Measurements from ENCODE around the gene TAAR9. TPM values are rescaled to one million over a fixed set of nuclear protein-coding genes. Genes with fewer than 3 reads are reported as not detected.

Gene TAAR9
- total and polyA plus RNA-seq, 2 experiments from 2014 or later, result not detected

GRCh38 chr6:132569170-132569569 is 31.1 kb downstream of the TAAR9 start:
- Histone ChIP-seq H3K79me2 (ENCODE audit: insufficient read depth) (no peaks in the 10 kb centered on the region), H3K27ac (no peak overlapping the region), H3F3A (ENCODE audit: insufficient read depth) (no peaks in the 10 kb centered on the region), H3K9ac (no peak overlapping the region), H4K20me1 (ENCODE audit: insufficient read depth) (no peaks in the 10 kb centered on the region), H2AFZ (no peak overlapping the region), H3K4me2 (ENCODE audit: unreplicated experiment) (no peak overlapping the region), H3K4me1 (ENCODE audit: insufficient read depth) (no peaks in the 10 kb centered on the region), H3K9me2 (ENCODE audit: insufficient read depth) (no peaks in the 10 kb centered on the region), H3K4me3 (no peak overlapping the region), H3K36me3 (ENCODE audit: low read depth) (no peaks in the 10 kb centered on the region), H3K9me3 (ENCODE audit: low read depth) (no peaks in the 10 kb centered on the region), H3K27me3 (replicated peaks; ENCODE audit: insufficient read depth) (peaks cover 64% of the 10 kb centered on the region)
- in situ Hi-C loops (cut with MboI), result no loop called here
- DNase-seq, result no peak
- TF ChIP-seq EZH2 (IDR thresholded peaks at IDR 0.05; ENCODE audit: insufficient read depth, poor library complexity, severe bottlenecking) (no peak), EZH2phosphoT487 (IDR thresholded peaks at IDR 0.05; ENCODE audit: insufficient read depth, low read depth) (no peak)
- WGBS, 2 experiments (ENCODE audit: low coverage in 1 of 2, low lambda C conversion rate in 2 of 2, missing lambda C conversion rate in 2 of 2), result 43% methylated on average over 4 of the region's 4 CpGs

GRCh38 chr6:132570221-132570777 is 32.2 kb downstream of the TAAR9 start, which contains the start of gene TAAR6:
TSS of gene TAAR6 (plus strand) at chr6:132570322. CDS start at chr6:132570322, 0 bp downstream.
- Histone ChIP-seq H3K9me2 (ENCODE audit: insufficient read depth) (no peaks in the 10 kb centered on the region), H3K4me1 (ENCODE audit: insufficient read depth) (no peaks in the 10 kb centered on the region), H2AFZ (no peak within 1 kb of the TSS), H3K4me2 (ENCODE audit: unreplicated experiment) (no peak within 1 kb of the TSS), H3F3A (ENCODE audit: insufficient read depth) (no peaks in the 10 kb centered on the region), H3K9me3 (ENCODE audit: low read depth) (no peaks in the 10 kb centered on the region), H4K20me1 (ENCODE audit: insufficient read depth) (no peaks in the 10 kb centered on the region), H3K27ac (no peak within 1 kb of the TSS), H3K4me3 (no peak within 1 kb of the TSS), H3K27me3 (replicated peaks; ENCODE audit: insufficient read depth) (peaks cover 63% of the 10 kb centered on the region), H3K36me3 (ENCODE audit: low read depth) (no peaks in the 10 kb centered on the region), H3K79me2 (ENCODE audit: insufficient read depth) (no peaks in the 10 kb centered on the region), H3K9ac (no peak within 1 kb of the TSS)
- no peak for TF ChIP-seq EZH2phosphoT487 (IDR thresholded peaks at IDR 0.05; ENCODE audit: insufficient read depth, low read depth)
- TF ChIP-seq EZH2 (IDR thresholded peaks at IDR 0.05; ENCODE audit: insufficient read depth, poor library complexity, severe bottlenecking), result no peak
- 49 to 55% methylated on average over 15 of the region's 15 CpGs for WGBS, 2 experiments (ENCODE audit: low coverage in 1 of 2, low lambda C conversion rate in 2 of 2, missing lambda C conversion rate in 2 of 2)
- in situ Hi-C loops (cut with MboI), result no loop called here
- no peak for DNase-seq

GRCh38 chr6:132571774-132572173 is 33.7 kb downstream of the TAAR9 start:
- H3K4me3 ChIP-seq, result no peak overlapping the region
- no peak overlapping the region for H3K27ac ChIP-seq
- H2AFZ ChIP-seq, result no peak overlapping the region
- H3K79me2 ChIP-seq (ENCODE audit: insufficient read depth), result no peaks in the 10 kb centered on the region
- H4K20me1 ChIP-seq (ENCODE audit: insufficient read depth), result no peaks in the 10 kb centered on the region
- TF ChIP-seq EZH2 (IDR thresholded peaks at IDR 0.05; ENCODE audit: insufficient read depth, poor library complexity, severe bottlenecking) (no peak), EZH2phosphoT487 (IDR thresholded peaks at IDR 0.05; ENCODE audit: insufficient read depth, low read depth) (no peak)
- H3K9me2 ChIP-seq (ENCODE audit: insufficient read depth), result no peaks in the 10 kb centered on the region
- H3K4me1 ChIP-seq (ENCODE audit: insufficient read depth), result no peaks in the 10 kb centered on the region
- H3K27me3 ChIP-seq (replicated peaks; ENCODE audit: insufficient read depth), result peaks cover 61% of the 10 kb centered on the region
- in situ Hi-C loops (cut with MboI), result no loop called here
- no peaks in the 10 kb centered on the region for H3K9me3 ChIP-seq (ENCODE audit: low read depth)
- H3K4me2 ChIP-seq (ENCODE audit: unreplicated experiment), result no peak overlapping the region
- DNase-seq, result no peak
- H3F3A ChIP-seq (ENCODE audit: insufficient read depth), result no peaks in the 10 kb centered on the region
- no peak overlapping the region for H3K9ac ChIP-seq
- no peaks in the 10 kb centered on the region for H3K36me3 ChIP-seq (ENCODE audit: low read depth)

GRCh38 chr6:132584698-132585097 is 46.6 kb downstream of the TAAR9 start:
- Histone ChIP-seq H3K27ac (no peak overlapping the region), H3K9ac (no peak overlapping the region), H2AFZ (no peak overlapping the region), H3K27me3 (replicated peaks; ENCODE audit: insufficient read depth) (peaks cover 13% of the 10 kb centered on the region; the same call in 1 of the 2 replicates), H3K9me2 (ENCODE audit: insufficient read depth) (no peaks in the 10 kb centered on the region), H3K4me1 (ENCODE audit: insufficient read depth) (no peaks in the 10 kb centered on the region), H4K20me1 (ENCODE audit: insufficient read depth) (no peaks in the 10 kb centered on the region), H3F3A (ENCODE audit: insufficient read depth) (no peaks in the 10 kb centered on the region), H3K4me3 (no peak overlapping the region), H3K4me2 (ENCODE audit: unreplicated experiment) (no peak overlapping the region), H3K9me3 (ENCODE audit: low read depth) (no peaks in the 10 kb centered on the region), H3K36me3 (ENCODE audit: low read depth) (no peaks in the 10 kb centered on the region), H3K79me2 (ENCODE audit: insufficient read depth) (no peaks in the 10 kb centered on the region)
- in situ Hi-C loops (cut with MboI), result no loop called here
- TF ChIP-seq EZH2 (IDR thresholded peaks at IDR 0.05; ENCODE audit: insufficient read depth, poor library complexity, severe bottlenecking) (no peak), EZH2phosphoT487 (IDR thresholded peaks at IDR 0.05; ENCODE audit: insufficient read depth, low read depth) (no peak)
- no peak for DNase-seq
- WGBS, 2 experiments (ENCODE audit: low coverage in 1 of 2, low lambda C conversion rate in 2 of 2, missing lambda C conversion rate in 2 of 2), result 17 to 20% methylated on average over 1 of the region's 1 CpG

GRCh38 chr6:132587424-132587823 is 49.3 kb downstream of the TAAR9 start:
- WGBS, 2 experiments (ENCODE audit: low coverage in 1 of 2, low lambda C conversion rate in 2 of 2, missing lambda C conversion rate in 2 of 2), result 18 to 21% methylated on average over 2 of the region's 2 CpGs
- H3K9me2 ChIP-seq (ENCODE audit: insufficient read depth), result no peaks in the 10 kb centered on the region
- no peaks in the 10 kb centered on the region for H3K79me2 ChIP-seq (ENCODE audit: insufficient read depth)
- TF ChIP-seq EZH2 (IDR thresholded peaks at IDR 0.05; ENCODE audit: insufficient read depth, poor library complexity, severe bottlenecking) (no peak), EZH2phosphoT487 (IDR thresholded peaks at IDR 0.05; ENCODE audit: insufficient read depth, low read depth) (no peak)
- no peak overlapping the region for H2AFZ ChIP-seq
- no peaks in the 10 kb centered on the region for H3K4me1 ChIP-seq (ENCODE audit: insufficient read depth)
- no peak for DNase-seq
- H4K20me1 ChIP-seq (ENCODE audit: insufficient read depth), result no peaks in the 10 kb centered on the region
- no peaks in the 10 kb centered on the region for H3K36me3 ChIP-seq (ENCODE audit: low read depth)
- H3K9ac ChIP-seq, result no peak overlapping the region
- H3K9me3 ChIP-seq (ENCODE audit: low read depth), result no peaks in the 10 kb centered on the region
- H3K4me3 ChIP-seq, result no peak overlapping the region
- no peak overlapping the region for H3K27ac ChIP-seq
- no peaks in the 10 kb centered on the region for H3F3A ChIP-seq (ENCODE audit: insufficient read depth)
- in situ Hi-C loops (cut with MboI), result no loop called here
- H3K27me3 ChIP-seq (replicated peaks; ENCODE audit: insufficient read depth), result peaks cover 18% of the 10 kb centered on the region; the same call in 1 of the 2 replicates
- H3K4me2 ChIP-seq (ENCODE audit: unreplicated experiment), result no peak overlapping the region

Small RNA genes within 50 kb of the gene (small RNA-seq; reads per million reads assigned to genes)
- not detected for gene TAAR7P (ENCODE audit: low read depth, low replicate concordance)

Other genes with a start within 250 kb of the TAAR9 start
- gene MOXD1, start 136.8 kb upstream of the TAAR9 start, total RNA-seq (2014; rRNA removed; shearing (Covaris generic)), result 522 and 528 TPM in 2 replicates
- 557 and 564 TPM in 2 replicates for gene MOXD1, start 136.8 kb upstream of the TAAR9 start, polyA plus RNA-seq (2016; fragmentation: Nextera tagmentation; extraction: Ambion mirVana)
- 47.2 and 61.5 TPM in 2 replicates for gene STX7, start 25.2 kb upstream of the TAAR9 start, total RNA-seq (2014; rRNA removed; shearing (Covaris generic))
- 52.9 and 59.8 TPM in 2 replicates for gene STX7, start 25.2 kb upstream of the TAAR9 start, polyA plus RNA-seq (2016; fragmentation: Nextera tagmentation; extraction: Ambion mirVana)
- not detected in 2 replicates for gene TAAR8, start 14.4 kb downstream of the TAAR9 start, total RNA-seq (2014; rRNA removed; shearing (Covaris generic))
- not detected in 2 replicates for gene TAAR8, start 14.4 kb downstream of the TAAR9 start, polyA plus RNA-seq (2016; fragmentation: Nextera tagmentation; extraction: Ambion mirVana)
- gene TAAR6, start 32.0 kb downstream of the TAAR9 start, total RNA-seq (2014; rRNA removed; shearing (Covaris generic)), result not detected in 2 replicates
- gene TAAR6, start 32.0 kb downstream of the TAAR9 start, polyA plus RNA-seq (2016; fragmentation: Nextera tagmentation; extraction: Ambion mirVana), result not detected in 2 replicates
- not detected in 2 replicates for gene TAAR5, start 51.5 kb downstream of the TAAR9 start, total RNA-seq (2014; rRNA removed; shearing (Covaris generic))
- not detected in 2 replicates for gene TAAR5, start 51.5 kb downstream of the TAAR9 start, polyA plus RNA-seq (2016; fragmentation: Nextera tagmentation; extraction: Ambion mirVana)
- not detected in 2 replicates for gene TAAR2, start 86.0 kb downstream of the TAAR9 start, total RNA-seq (2014; rRNA removed; shearing (Covaris generic))
- gene TAAR2, start 86.0 kb downstream of the TAAR9 start, polyA plus RNA-seq (2016; fragmentation: Nextera tagmentation; extraction: Ambion mirVana), result not detected in 2 replicates
- gene TAAR1, start 120.9 kb downstream of the TAAR9 start, total RNA-seq (2014; rRNA removed; shearing (Covaris generic)), result not detected in 2 replicates
- gene TAAR1, start 120.9 kb downstream of the TAAR9 start, polyA plus RNA-seq (2016; fragmentation: Nextera tagmentation; extraction: Ambion mirVana), result not detected in 2 replicates
- 0.86 TPM in 1 of 2 replicates, not detected in the other for gene VNN1, start 175.8 kb downstream of the TAAR9 start, total RNA-seq (2014; rRNA removed; shearing (Covaris generic))
- gene VNN1, start 175.8 kb downstream of the TAAR9 start, polyA plus RNA-seq (2016; fragmentation: Nextera tagmentation; extraction: Ambion mirVana), result 0.52 and 0.61 TPM in 2 replicates
- gene VNN2, start 219.6 kb downstream of the TAAR9 start, total RNA-seq (2014; rRNA removed; shearing (Covaris generic)), result not detected in 2 replicates
- 0.10 and 0.13 TPM in 2 replicates for gene VNN2, start 219.6 kb downstream of the TAAR9 start, polyA plus RNA-seq (2016; fragmentation: Nextera tagmentation; extraction: Ambion mirVana)